ENCODE data around the gene NAA25.
"Not testable (repeated sequence)": the region's sequence is repeated elsewhere in the genome, so short reads cannot be mapped to it uniquely, and the experiment has no call there.

NAA25 gene

GRCh38 chr12:112103758-112104503 is 4.7 kb downstream of the NAA25 start:
- DNase-seq: peak; percentile 46
- no peak for TF ChIP-seq CTCF (IDR thresholded peaks at IDR 0.05; ENCODE audit: low read depth, low read length)
- H3K4me3 ChIP-seq (ENCODE audit: low read depth, low read length): no peak overlapping the region
- no peaks in the 10 kb centered on the region for H3K9me3 ChIP-seq (ENCODE audit: severe bottlenecking)
- no peaks in the 10 kb centered on the region for H3K27me3 ChIP-seq (ENCODE audit: insufficient read depth, low read depth, severe bottlenecking)
- peaks cover 34% of the 10 kb centered on the region for H3K36me3 ChIP-seq
- H3K27ac ChIP-seq: peak overlapping the region; percentile 70; the same call in 1 of the 2 replicates

DNA sequence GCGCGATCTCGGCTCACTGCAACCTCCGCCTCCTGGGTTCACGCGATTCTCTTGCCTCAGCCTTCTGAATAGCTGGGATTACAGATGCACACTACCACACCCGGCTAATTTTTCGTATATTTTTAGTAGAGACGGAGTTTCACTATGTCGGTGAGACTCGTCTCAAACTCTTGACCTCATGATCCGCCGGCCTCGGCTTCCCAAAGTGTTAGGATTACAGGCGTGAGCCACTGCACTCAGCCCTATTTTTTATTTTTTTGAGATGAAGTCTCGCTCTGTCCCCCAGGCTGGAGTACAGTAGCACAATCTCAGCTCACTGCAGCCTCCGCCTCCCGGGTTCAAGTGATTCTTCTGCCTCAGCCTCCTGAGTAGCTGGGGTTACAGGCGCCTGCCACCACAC is 5.8 kb downstream of the NAA25 start:
- H3K27me3 ChIP-seq (ENCODE audit: insufficient read depth, low read depth, severe bottlenecking); H3K27ac ChIP-seq; H3K9me3 ChIP-seq (ENCODE audit: severe bottlenecking); DNase-seq; H3K4me3 ChIP-seq (ENCODE audit: low read depth, low read length): not testable (repeated sequence)
- peaks cover 42% of the 10 kb centered on the region for H3K36me3 ChIP-seq

DNA sequence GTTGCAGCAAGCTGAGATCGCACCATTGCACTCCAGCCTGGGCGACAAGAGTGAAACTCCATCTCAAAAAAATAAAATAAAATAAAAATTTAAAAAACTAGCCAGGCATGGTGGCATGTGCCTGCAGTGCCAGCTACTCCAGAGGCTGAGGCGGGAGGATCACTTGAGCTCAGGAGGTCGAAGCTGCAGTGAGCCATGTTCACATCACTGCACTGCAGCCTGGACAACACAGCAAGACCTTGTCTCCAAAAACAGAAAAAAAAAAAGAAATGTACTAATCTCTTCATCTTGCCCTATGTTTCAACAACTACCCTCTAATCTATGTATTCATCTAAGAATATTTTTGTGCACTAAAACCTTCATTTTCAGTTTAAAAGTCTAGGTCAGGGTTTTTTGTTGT is 6.5 kb downstream of the NAA25 start:
- no peak overlapping the region for H3K27ac ChIP-seq
- H3K36me3 ChIP-seq: peaks cover 45% of the 10 kb centered on the region

GRCh38 chr12:112100500-112100899 is 8.1 kb downstream of the NAA25 start:
- H3K9me3 ChIP-seq (ENCODE audit: severe bottlenecking); H3K27ac ChIP-seq; H3K27me3 ChIP-seq (ENCODE audit: insufficient read depth, low read depth, severe bottlenecking); DNase-seq; H3K4me3 ChIP-seq (ENCODE audit: low read depth, low read length): not testable (repeated sequence)
- H3K36me3 ChIP-seq: peaks cover 55% of the 10 kb centered on the region

More for the DNA sequence above, 6.5 kb downstream of the NAA25 start:
- no peak for DNase-seq
- H3K27me3 ChIP-seq (ENCODE audit: insufficient read depth, low read depth, severe bottlenecking): no peaks in the 10 kb centered on the region
- TF ChIP-seq CTCF (IDR thresholded peaks at IDR 0.05; ENCODE audit: low read depth, low read length): no peak
- H3K9me3 ChIP-seq (ENCODE audit: severe bottlenecking): no peaks in the 10 kb centered on the region
- no peak overlapping the region for H3K4me3 ChIP-seq (ENCODE audit: low read depth, low read length)

DNA sequence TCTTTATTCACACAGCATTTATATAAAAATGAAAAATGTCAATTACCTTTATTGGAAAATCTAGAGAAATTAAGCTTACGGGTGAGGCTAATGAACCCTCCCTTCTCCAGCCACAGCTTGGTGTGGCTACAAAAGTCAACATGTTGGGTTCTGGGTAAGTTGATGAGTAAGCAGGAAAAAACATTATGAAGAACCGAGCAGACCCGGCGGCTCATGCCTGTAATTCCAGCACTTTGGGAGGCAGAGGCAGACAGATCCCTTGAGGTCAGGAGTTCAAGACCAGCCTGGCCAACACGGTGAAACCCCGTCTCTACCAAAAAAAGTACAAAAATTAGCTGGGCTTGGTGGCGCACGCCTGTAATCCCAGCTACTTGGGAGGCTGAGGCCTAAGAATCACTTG is 10.9 kb downstream of the NAA25 start:
- DNase-seq: no peak
- no peak for TF ChIP-seq CTCF (IDR thresholded peaks at IDR 0.05; ENCODE audit: low read depth, low read length)
- Histone ChIP-seq H3K27ac (no peak overlapping the region), H3K36me3 (peaks cover 64% of the 10 kb centered on the region), H3K27me3 (ENCODE audit: insufficient read depth, low read depth, severe bottlenecking) (no peaks in the 10 kb centered on the region), H3K9me3 (ENCODE audit: severe bottlenecking) (no peaks in the 10 kb centered on the region), H3K4me3 (ENCODE audit: low read depth, low read length) (no peak overlapping the region)

DNA sequence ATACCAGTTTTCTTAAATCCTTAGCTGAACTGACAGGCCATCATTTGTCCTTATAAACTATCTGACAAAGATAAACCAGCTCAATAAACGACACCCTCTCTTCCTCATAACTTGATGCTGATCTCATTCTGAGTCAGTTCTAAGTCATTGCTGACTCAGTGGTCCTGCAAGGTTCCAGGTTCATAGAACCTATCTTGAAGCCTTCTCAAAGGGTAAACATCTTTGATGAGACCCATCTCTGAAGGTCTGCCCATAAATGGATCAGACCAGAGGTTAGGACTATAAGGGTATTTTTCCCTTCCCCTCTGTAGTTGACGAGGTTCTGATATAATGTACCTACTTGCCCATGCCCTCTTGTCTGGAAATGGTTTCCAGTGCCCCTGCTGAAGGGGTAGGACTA is 11.9 kb downstream of the NAA25 start:
- Histone ChIP-seq H3K9me3 (ENCODE audit: severe bottlenecking) (no peaks in the 10 kb centered on the region), H3K36me3 (peaks cover 72% of the 10 kb centered on the region), H3K27me3 (ENCODE audit: insufficient read depth, low read depth, severe bottlenecking) (no peaks in the 10 kb centered on the region), H3K27ac (no peak overlapping the region), H3K4me3 (ENCODE audit: low read depth, low read length) (no peak overlapping the region)
- TF ChIP-seq CTCF (IDR thresholded peaks at IDR 0.05; ENCODE audit: low read depth, low read length): no peak
- no peak for DNase-seq

DNA sequence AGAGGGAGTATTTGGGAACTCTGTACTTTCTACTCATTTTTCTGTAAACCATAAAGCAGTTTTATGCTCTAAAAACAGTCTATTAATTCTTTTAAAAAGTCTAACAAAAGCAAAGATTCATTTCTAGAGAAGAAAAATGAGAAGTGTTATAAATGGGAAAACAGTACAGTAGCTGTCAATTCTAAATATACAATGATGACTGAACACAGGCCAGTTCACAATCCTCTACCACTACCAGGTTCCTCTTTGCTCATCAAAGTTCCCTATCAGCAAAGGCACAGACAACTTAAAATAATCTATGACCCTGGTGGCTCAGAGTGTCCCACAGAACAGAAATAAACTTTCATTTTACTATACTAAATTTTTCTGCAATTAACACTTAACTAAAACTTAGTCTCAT is 12.5 kb downstream of the NAA25 start:
- Histone ChIP-seq H3K27ac (no peak overlapping the region), H3K27me3 (ENCODE audit: insufficient read depth, low read depth, severe bottlenecking) (no peaks in the 10 kb centered on the region), H3K9me3 (ENCODE audit: severe bottlenecking) (no peaks in the 10 kb centered on the region), H3K4me3 (ENCODE audit: low read depth, low read length) (no peak overlapping the region), H3K36me3 (peaks cover 72% of the 10 kb centered on the region)
- no peak for TF ChIP-seq CTCF (IDR thresholded peaks at IDR 0.05; ENCODE audit: low read depth, low read length)
- DNase-seq: no peak

All from WERI-Rb-1 (cell line).